ENCODE data around the gene CENPS. TPM values are rescaled to one million over a fixed set of nuclear protein-coding genes. Genes with fewer than 3 reads are reported as not detected.
A peak's percentile ranks its signal among the peaks of the same experiment; 100 is the strongest.

Gene CENPS
- total and polyA plus RNA-seq, 9 of the 15 experiments (the other 6 are each of a cell fraction or from before 2014, with no cell fraction given) = 10.2 to 36.0 (median 26.0) TPM

GRCh38 chr1:10479296-10479695 lies 49.1 kb downstream of the CENPS start:
- no TSS peak for BruUV-seq (replicated peaks)
- Histone ChIP-seq H3K4me3 (no peak overlapping the region), H3K27me3 (ENCODE audit: control insufficient read depth in 2 of 2, insufficient read depth in 2 of 2, low read length in 2 of 2) (no peaks in the 10 kb centered on the region), H3K9me1 (ENCODE audit: control insufficient read depth, insufficient read depth, low read length) (no peaks in the 10 kb centered on the region), H2AFZ (ENCODE audit: low read depth, low read length) (no peak overlapping the region), H3K9me3 (replicated peaks; ENCODE audit: control insufficient read depth, insufficient read depth, low read depth, low read length) (no peaks in the 10 kb centered on the region), H3K4me2 (ENCODE audit: insufficient read depth, low read length) (no peak overlapping the region), H3K27ac (ENCODE audit: extremely low read depth, low read depth, low read length) (no peak overlapping the region), H3K79me2 (ENCODE audit: control insufficient read depth, insufficient read depth, low read length) (peaks cover 86% of the 10 kb centered on the region), H3K36me3 (ENCODE audit: control insufficient read depth, insufficient read depth, low read length) (peaks cover 23% of the 10 kb centered on the region), H3K9ac (ENCODE audit: insufficient read depth in 1 of 2, low read depth in 2 of 2, low read length in 2 of 2) (peak overlapping the region in 1 of 2 experiments; percentile 15; a peak in 1 of 4 replicates), H3K4me1 (replicated peaks in 1 of 2; ENCODE audit: control insufficient read depth in 2 of 2, insufficient read depth in 2 of 2, low read length in 2 of 2) (peaks cover 4 to 13% of the 10 kb centered on the region in 2 experiments; a peak in 3 of 5 replicates), H4K20me1 (replicated peaks; ENCODE audit: control insufficient read depth, insufficient read depth, low read length) (no peaks in the 10 kb centered on the region)
- TF ChIP-seq JUNB (CRISPR knock-in tag; conservative IDR thresholded peaks at IDR 0.05) (no peak), CCNT2 (IDR thresholded peaks at IDR 0.05; ENCODE audit: borderline replicate concordance, extremely low read depth, insufficient read length, low read depth, low read length) (no peak), ETS2 (tag; IDR thresholded peaks at IDR 0.05; ENCODE audit: borderline replicate concordance, poor library complexity, severe bottlenecking) (no peak), RFX7 (CRISPR knock-in tag; IDR thresholded peaks at IDR 0.05) (no peak)
- FAIRE-seq (no peak), ATAC-seq (no peak), DNase-seq (ENCODE audit: extremely low read depth in 1 of 4, low spot score in 3 of 4) (no peak)
- intact Hi-C loops (cut with micrococcal nuclease) (no loop called here), in situ Hi-C loops (cut with MboI) (no loop called here)
- 44% methylated on average over 8 of the region's 8 CpGs for WGBS (ENCODE audit: insufficient coverage, low coverage, missing lambda C conversion rate)
- POLR2A ChIA-PET = interaction anchor here (0.6 to 3.9 kb wide), 3 partner anchors 10 to 492 kb away, joined by 3 to 27 read pairs (median 5); no protein-coding TSS in a partner anchor
- CTCF ChIA-PET (ENCODE audit: low intra/inter-chr PET ratio) = no interaction called here

GRCh38 chr1:10480614-10481013 lies 50.4 kb downstream of the CENPS start:
- in situ Hi-C loops (cut with MboI) (no loop called here), intact Hi-C loops (cut with micrococcal nuclease) (no loop called here)
- H2AFZ ChIP-seq (ENCODE audit: low read depth, low read length) = no peak overlapping the region
- no TSS peak for BruUV-seq (replicated peaks)
- peak; percentile 63; the same call in 1 of the 2 replicates for TF ChIP-seq C11orf30 (IDR thresholded peaks at IDR 0.05; ENCODE audit: low read depth)
- 0 out of 2 replicates have a peak, but pooled peaks have one; percentile 6 for TF ChIP-seq MAFG (tag; conservative IDR thresholded peaks at IDR 0.05)
- TF ChIP-seq ZNF282 (CRISPR knock-in tag; IDR thresholded peaks at IDR 0.05) = no peak
- TF ChIP-seq ZNF316 (IDR thresholded peaks at IDR 0.05) = peak; percentile 82
- ChIA-PET CTCF (ENCODE audit: low intra/inter-chr PET ratio) (no interaction called here), POLR2A (no interaction called here)
- peaks cover 29% of the 10 kb centered on the region for H3K36me3 ChIP-seq (ENCODE audit: control insufficient read depth, insufficient read depth, low read length)
- FAIRE-seq (no peak), DNase-seq (ENCODE audit: extremely low read depth in 1 of 4, low spot score in 3 of 4) (no peak), ATAC-seq (no peak)
- no peaks in the 10 kb centered on the region for H4K20me1 ChIP-seq (replicated peaks; ENCODE audit: control insufficient read depth, insufficient read depth, low read length)
- H3K4me1 ChIP-seq (replicated peaks in 1 of 2; ENCODE audit: control insufficient read depth in 2 of 2, insufficient read depth in 2 of 2, low read length in 2 of 2) = peaks cover 2 to 9% of the 10 kb centered on the region in 2 experiments; a peak in 3 of 5 replicates
- H3K4me2 ChIP-seq (ENCODE audit: insufficient read depth, low read length) = no peak overlapping the region
- H3K27me3 ChIP-seq (ENCODE audit: control insufficient read depth in 2 of 2, insufficient read depth in 2 of 2, low read length in 2 of 2) = no peaks in the 10 kb centered on the region
- H3K9me1 ChIP-seq (ENCODE audit: control insufficient read depth, insufficient read depth, low read length) = no peaks in the 10 kb centered on the region
- H3K79me2 ChIP-seq (ENCODE audit: control insufficient read depth, insufficient read depth, low read length) = peaks cover 91% of the 10 kb centered on the region
- no peaks in the 10 kb centered on the region for H3K9me3 ChIP-seq (replicated peaks; ENCODE audit: control insufficient read depth, insufficient read depth, low read depth, low read length)
- H3K27ac ChIP-seq (ENCODE audit: extremely low read depth, low read depth, low read length) = no peak overlapping the region
- no peak overlapping the region for H3K4me3 ChIP-seq
- H3K9ac ChIP-seq (ENCODE audit: insufficient read depth in 1 of 2, low read depth in 2 of 2, low read length in 2 of 2) = no peak overlapping the region
- 85% methylated on average over 2 of the region's 2 CpGs for WGBS (ENCODE audit: insufficient coverage, low coverage, missing lambda C conversion rate)

Measured in K562 (cell line).